ENCODE measurements around the gene APLP1.

DNA sequence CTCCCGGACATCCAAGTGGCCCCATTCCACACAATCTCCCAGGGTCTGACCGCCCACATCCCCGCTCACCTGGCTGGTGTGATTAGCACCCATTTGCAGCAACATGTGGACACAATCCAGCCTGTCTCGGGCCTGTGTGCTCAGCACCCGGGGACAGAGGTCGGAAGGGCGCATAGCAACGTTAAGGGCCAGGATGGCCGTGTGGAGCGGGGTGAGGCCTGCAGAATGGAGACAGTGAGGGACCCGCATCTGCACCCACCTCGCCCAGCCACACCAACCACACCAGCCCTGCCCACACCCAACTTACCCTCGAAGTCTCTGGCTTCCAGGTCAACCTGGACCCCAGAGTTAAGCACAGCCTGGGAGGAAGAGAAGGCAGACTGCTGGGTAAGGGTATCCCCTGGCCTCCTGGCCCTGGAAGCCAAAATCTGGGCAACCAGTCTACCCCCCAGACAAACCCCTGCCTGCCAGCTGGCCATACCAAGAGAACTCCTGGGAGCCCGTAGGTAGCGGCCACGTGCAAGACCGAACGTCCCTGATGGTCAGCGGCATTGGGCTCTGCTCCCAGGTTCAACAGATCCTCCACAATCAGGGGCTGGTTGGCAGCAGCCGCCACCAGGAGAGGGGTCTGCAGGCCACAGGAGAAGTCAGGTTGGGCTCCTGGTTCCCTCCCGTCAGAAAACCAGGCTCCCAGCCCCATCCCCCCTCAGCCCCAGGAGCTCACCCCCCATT, 27.7 kb downstream of the APLP1 start:
- TF ChIP-seq, protein P1, sequence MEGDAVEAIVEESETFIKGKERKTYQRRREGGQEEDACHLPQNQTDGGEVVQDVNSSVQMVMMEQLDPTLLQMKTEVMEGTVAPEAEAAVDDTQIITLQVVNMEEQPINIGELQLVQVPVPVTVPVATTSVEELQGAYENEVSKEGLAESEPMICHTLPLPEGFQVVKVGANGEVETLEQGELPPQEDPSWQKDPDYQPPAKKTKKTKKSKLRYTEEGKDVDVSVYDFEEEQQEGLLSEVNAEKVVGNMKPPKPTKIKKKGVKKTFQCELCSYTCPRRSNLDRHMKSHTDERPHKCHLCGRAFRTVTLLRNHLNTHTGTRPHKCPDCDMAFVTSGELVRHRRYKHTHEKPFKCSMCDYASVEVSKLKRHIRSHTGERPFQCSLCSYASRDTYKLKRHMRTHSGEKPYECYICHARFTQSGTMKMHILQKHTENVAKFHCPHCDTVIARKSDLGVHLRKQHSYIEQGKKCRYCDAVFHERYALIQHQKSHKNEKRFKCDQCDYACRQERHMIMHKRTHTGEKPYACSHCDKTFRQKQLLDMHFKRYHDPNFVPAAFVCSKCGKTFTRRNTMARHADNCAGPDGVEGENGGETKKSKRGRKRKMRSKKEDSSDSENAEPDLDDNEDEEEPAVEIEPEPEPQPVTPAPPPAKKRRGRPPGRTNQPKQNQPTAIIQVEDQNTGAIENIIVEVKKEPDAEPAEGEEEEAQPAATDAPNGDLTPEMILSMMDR (IDR thresholded peaks at IDR 0.05), result no peak
- no peak for TF ChIP-seq POLR2A (IDR thresholded peaks at IDR 0.05)

Measured in lower leg skin (tissue), 3 donors.